H54 (cell line): ENCODE results near the gene DDX42.
A peak's percentile ranks its signal among the peaks of the same experiment; 100 is the strongest.

Source experiments
- DNase-seq: peaks from one replicate; pipeline ENCODE4 v3.0.0; 2011; ENCODE audit warnings: low spot score, mixed read lengths; ENCODE audit not compliant: insufficient read length
- FAIRE-seq: peaks from 3 replicates; lab custom pipeline; 2011; peaks lifted over from hg19 to GRCh38; lab: Jason Lieb, UNC
- POLR2A ChIP-seq: IDR thresholded peaks from 2 replicates; pipeline ENCODE4 v1.6.1; 2011; ENCODE audit warnings: low read depth, mild to moderate bottlenecking, low read length

DDX42 gene

DNA sequence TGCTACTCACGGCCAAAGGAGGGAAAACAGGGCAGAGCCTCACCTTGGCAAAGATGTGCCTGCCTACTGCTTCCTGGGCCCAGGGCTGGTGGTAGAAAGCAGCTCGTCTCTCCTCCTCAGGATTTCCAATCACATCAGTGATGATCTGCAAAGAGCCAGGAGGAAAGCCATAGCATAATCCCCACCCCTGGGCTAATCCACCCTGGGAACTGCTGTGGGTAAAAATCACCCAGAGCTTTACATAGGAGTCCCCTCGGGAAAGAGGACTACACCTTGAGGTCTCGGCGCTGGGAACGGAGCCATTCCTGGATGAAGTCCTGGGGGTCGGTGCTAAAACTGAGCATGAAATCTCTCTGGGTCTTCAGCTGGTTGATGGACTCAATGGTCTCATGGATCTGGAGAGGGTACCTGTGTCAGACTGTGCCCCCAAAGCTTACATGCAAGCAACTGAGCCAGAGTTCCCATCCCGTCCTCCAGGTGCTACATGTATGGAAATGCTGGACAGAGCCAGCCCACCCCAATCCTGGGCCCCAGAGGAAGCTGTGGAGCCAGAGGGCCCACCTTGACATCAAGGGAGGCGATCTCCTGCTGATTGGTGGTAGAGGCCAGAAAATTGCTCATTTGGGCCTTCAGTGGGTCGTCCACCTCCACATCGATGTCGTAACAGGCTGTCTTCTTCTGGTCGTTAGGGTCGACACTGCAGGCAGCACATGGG, 59.2 kb downstream of the DDX42 start:
- no peak for TF ChIP-seq POLR2A
- FAIRE-seq = no peak
- DNase-seq = no peak

DNA sequence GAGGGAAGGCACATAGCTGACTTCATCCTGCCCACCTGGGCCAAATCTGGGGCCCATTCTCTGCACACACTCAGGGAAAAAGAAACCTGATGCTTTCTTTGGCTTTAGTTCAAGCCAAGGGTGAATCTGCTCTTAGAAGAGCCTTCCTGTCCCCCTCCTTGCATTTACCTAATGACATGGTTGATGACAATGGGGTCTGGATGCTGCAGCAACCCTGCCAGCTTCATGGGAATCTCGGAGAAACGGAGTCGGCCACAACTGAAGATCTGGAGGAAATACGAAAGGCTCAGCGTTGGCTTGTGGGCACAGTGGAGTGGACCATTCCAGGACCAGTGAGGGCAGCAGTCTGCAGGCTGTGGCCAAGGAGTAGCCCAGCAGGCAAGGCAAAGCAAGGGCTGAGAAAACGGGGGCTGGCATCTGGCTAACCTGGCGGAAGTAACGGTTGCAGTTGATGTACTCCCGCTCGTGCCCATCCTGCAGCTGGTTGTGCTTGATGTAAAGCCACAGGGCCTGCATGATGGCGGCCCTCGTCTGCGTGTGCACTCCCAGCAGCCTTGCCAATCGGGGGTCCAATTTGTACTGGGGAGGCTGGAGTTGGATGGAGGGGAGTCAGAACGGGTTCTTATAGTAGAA, 59.9 kb downstream of the DDX42 start:
- no peak for TF ChIP-seq POLR2A
- no peak for DNase-seq
- no peak for FAIRE-seq

GRCh38 chr17:63834431-63835166, 60.6 kb downstream of the DDX42 start:
- DNase-seq (peak; percentile 55), FAIRE-seq (no peak)
- TF ChIP-seq POLR2A = no peak

GRCh38 chr17:63835167-63835720, 61.3 kb downstream of the DDX42 start:
- FAIRE-seq (no peak), DNase-seq (no peak)

GRCh38 chr17:63836811-63837210, 62.8 kb downstream of the DDX42 start:
- FAIRE-seq = no peak
- TF ChIP-seq POLR2A = no peak
- no peak for DNase-seq

More at GRCh38 chr17:63835167-63835720, 61.3 kb downstream of the DDX42 start:
- TF ChIP-seq POLR2A = no peak

DNA sequence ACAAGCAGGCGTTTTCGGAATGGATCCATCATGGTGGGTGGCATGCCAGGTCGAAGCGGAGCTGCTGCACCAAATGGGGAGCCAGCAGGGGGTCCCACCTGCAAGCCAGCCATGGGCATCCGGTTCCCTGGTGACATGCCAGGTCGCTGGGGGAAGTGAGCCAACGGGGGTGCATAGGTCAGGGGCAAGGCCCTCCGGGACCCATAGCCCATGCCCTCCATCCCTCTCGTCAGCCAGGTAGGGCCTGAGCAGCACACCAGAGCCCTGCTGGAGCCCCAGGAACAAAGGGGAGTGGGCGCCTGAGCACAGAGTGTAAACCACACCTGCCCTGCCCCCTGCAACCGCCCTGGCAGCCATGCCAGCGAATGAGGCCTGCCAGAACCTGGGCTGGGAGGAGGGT, 63.5 kb downstream of the DDX42 start:
- no peak for DNase-seq
- FAIRE-seq = no peak
- TF ChIP-seq POLR2A = no peak

DNA sequence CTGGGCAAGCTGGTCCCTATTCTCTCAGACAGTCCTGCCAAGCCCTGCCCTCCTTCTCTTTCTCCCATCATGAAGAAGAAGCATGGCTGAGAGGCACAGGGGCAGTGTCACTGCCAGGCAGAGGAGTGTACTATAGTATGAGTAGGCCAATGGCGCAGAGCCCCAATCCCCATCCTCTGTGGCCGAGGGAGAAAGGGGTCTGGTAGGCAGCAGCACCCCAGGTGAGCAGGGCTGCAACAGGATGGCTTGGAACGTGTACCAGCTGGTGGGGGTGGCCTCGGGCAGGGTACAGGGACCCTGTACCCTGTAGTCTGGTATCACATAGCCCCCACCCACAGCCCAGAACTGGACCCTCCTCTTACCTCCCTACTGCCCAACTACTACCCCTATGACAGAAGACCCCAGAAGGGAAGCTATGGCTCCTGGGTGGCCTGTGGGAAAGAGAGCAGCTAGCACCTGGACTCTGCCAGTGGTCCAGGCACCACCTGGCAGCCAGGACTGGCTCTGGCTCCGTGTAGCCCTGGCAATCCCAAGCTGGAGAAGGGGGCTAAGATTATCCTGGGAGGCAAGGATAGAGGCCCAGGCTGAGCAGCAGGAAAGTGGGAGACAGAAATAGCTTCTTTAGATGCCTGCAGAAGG, 64.1 kb downstream of the DDX42 start:
- TF ChIP-seq POLR2A = no peak
- DNase-seq (no peak), FAIRE-seq (no peak)

- DNase-seq (no peak), FAIRE-seq (no peak)
- TF ChIP-seq POLR2A = no peak
Measured at GRCh38 chr17:63838631-63839171, 64.7 kb downstream of the DDX42 start.

DNA sequence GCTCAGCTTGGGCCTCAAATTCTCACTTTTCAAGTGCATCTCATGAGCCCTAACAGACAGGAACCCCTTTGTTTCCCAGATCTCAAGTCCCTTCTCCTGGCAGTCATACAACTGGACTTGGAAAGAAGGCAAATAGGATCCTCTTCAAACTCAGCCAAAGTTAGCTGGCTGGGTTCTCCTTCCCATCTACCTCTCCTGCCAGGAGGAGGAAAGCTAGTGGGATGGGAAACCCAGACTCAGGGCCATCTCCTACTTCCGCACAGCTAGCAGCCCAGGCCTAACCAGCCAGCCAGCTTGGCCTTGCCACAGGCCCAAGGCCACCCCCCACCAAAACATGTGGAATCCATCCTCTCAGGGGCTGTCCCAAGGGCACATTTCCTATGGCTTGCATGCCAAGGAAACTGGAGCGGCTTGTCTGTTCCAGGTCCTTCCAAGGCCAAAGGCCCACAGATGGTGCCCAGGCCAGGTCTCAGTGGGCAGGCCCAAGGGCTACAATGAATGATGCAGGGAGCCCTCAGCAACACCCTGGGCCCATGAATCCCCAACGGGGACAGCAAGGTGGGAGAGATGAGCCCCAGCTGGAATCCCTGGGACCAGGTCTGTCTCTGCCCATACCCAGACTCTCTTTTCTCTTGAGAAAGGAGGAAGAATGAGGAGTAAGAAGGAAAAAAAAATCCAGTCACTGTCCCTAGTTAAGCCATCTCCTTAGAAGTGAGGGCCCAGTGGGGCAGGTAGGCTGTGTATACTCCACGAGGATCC, 66.8 kb downstream of the DDX42 start:
- FAIRE-seq = no peak
- TF ChIP-seq POLR2A = no peak
- DNase-seq = no peak

DNA sequence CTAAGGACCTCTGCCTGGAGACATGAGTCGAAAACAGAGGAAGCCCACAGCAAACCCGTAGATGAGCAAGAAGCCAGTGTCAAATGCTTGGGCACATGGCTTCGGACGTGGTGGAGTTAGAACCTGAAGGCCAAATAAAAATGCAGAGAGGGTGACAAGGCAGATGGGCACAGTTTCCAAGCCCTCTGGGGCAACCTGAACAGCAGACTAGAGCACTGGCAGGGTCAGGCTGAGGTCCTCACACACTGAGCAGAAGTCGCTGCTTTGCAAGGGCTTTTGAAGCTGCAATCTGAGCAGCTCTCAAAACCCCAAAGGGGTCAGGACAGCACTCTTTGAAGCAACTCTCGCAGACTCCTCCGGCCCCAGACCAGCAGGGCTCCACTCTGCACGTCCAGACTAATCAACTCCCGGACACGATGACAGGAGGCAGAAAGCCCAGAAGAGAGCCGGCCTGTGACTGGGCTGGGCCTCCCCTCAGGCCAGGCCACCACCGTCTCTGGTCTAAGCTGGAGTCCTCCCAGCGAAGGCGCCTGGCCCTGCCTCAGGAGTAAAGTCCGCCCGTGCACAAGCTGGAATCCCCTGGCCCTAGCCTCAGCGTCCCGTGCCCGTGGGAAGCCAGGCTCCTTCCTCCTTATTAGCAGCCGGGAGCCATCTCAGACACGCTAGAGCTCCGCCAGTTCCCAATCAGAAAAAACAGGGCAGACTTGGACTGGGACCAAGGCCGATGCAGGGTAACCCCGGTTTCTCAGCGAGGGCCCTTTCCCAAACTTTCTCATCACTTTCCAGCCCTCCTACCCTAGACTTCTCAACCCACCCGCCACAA, 67.6 kb downstream of the DDX42 start:
- TF ChIP-seq POLR2A = no peak
- FAIRE-seq (no peak), DNase-seq (no peak)

DNA sequence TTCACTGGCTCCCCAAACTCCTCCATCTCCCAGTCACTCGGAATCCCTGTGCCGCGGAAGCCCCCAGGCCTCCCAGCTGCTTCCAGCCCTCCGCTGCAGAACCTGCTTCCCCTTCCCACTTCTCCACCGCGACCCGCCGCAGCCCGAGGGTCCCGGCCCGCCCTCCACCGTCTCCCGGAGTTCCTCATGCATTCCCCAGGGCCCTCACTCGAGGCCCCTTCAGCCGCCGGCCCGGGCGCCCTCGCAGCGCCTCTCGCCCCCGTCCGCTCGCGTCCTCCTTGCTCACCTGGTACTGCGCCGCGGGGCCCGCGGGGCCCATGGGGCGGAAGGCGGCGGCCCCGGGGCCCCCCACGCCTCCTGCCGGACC, 68.2 kb downstream of the DDX42 start:
- no peak for FAIRE-seq
- DNase-seq = no peak

More for the DNA sequence above, 68.2 kb downstream of the DDX42 start:
- TF ChIP-seq POLR2A = no peak
